K562 (cell line): ENCODE measurements around the gene LGR6. TPM values are rescaled to one million over a fixed set of nuclear protein-coding genes. Genes with fewer than 3 reads are reported as not detected.
A peak's percentile ranks its signal among the peaks of the same experiment; 100 is the strongest.

Experiments
- AFF4 ChIP-seq: sonication (generic); formaldehyde crosslinking; IDR thresholded peaks from 2 replicates; pipeline ENCODE4 v1.8.0; 2023; ENCODE audit warnings: mild to moderate bottlenecking, missing genetic modification reagents
- CHD2 ChIP-seq: IDR thresholded peaks from 2 replicates; pipeline ENCODE4 v1.6.1; 2011; ENCODE audit warnings: low read depth, low read length
- E2F4 ChIP-seq: sonication (generic); formaldehyde crosslinking; IDR thresholded peaks from 2 replicates; pipeline ENCODE4 v1.8.0; 2022; ENCODE audit warnings: mild to moderate bottlenecking, low read depth, missing genetic modification reagents
- KDM5B ChIP-seq: fragments of 200-600 bp; sonication (generic); IDR thresholded peaks from 2 replicates; pipeline ENCODE4 v1.6.1; 2012; ENCODE audit warnings: low read depth, mild to moderate bottlenecking, moderate library complexity, low read length, control low read depth, inconsistent platforms; ENCODE audit not compliant: insufficient replicate concordance
- MEIS2 ChIP-seq: fragments of 450-650 bp; IDR thresholded peaks from 2 replicates; pipeline ENCODE4 v1.6.1; 2014; ENCODE audit warnings: mild to moderate bottlenecking; ENCODE audit not compliant: partially characterized antibody
- NR3C1 ChIP-seq: sonication (generic); formaldehyde crosslinking; IDR thresholded peaks from 2 replicates; pipeline ENCODE4 v1.8.1; 2022; ENCODE audit warnings: missing genetic modification reagents
- POLR2H ChIP-seq: IDR thresholded peaks from 2 replicates; pipeline ENCODE4 v1.6.1; 2016; ENCODE audit warnings: missing genetic modification characterization, low read depth, mild to moderate bottlenecking, control low read depth, missing compliant biosample characterization, moderate library complexity
- SAFB2 ChIP-seq: fragments of 200-400 bp; formaldehyde crosslinking; IDR thresholded peaks from 2 replicates; pipeline ENCODE4 v1.6.1; 2018; ENCODE audit warnings: borderline replicate concordance, low read length, low read depth, moderate library complexity; ENCODE audit not compliant: severe bottlenecking
- SREBF1 ChIP-seq: fragments of 150-350 bp; IDR thresholded peaks from 2 replicates; pipeline ENCODE4 v1.6.1; 2014; ENCODE audit warnings: antibody characterized with exemption, low read depth, low read length, borderline replicate concordance
- ZNF280B ChIP-seq: fragments of 250-450 bp; sonication (Bioruptor Pico); IDR thresholded peaks from 2 replicates; pipeline ENCODE4 v1.5.1; 2021; ENCODE audit warnings: mild to moderate bottlenecking
- ZNF282 ChIP-seq: sonication (generic); formaldehyde crosslinking; IDR thresholded peaks from 2 replicates; pipeline ENCODE4 v1.8.1; 2023; ENCODE audit warnings: missing genetic modification reagents
- ZNF584 ChIP-seq: fragments of 200-800 bp; sonication (Bioruptor generic); IDR thresholded peaks from 2 replicates; pipeline ENCODE4 v1.6.1; 2016; ENCODE audit warnings: low read depth, mild to moderate bottlenecking, missing genetic modification characterization, missing compliant biosample characterization
- polyA plus RNA-seq, 8 experiments: library from polyadenylated mRNA; depleted of rRNA in 4 of 8; stranded (reverse) in 5 of 8; unstranded in 3 of 8; fragments of >200 nt; fragmentation: Nextera tagmentation in 2 of 8; fragmentation: Illumina TruSeq in 1 of 8; extraction: Ambion mirVana in 2 of 8; extraction: Trizol in 1 of 8; gene quantifications; 2 replicates each; pipeline versions ENCODE4 v1.2.1 to v1.2.3, GENCODE V29; 2011 to 2014; ENCODE audit warnings: inconsistent platforms in 1 of 8, missing spikeins in 1 of 8
- total RNA-seq, 7 experiments: library from RNA; depleted of rRNA in 6 of 7; stranded (reverse); fragments of >200 nt in 6 of 7; fragmentation: Illumina TruSeq in 2 of 7; extraction: Trizol in 2 of 7; gene quantifications; 2 replicates each; pipeline versions ENCODE4 v1.2.1 to v1.2.3, GENCODE V29; 2011 to 2021; ENCODE audit warnings: low replicate concordance in 1 of 7

Gene LGR6
- total and polyA plus RNA-seq, 9 of the 15 experiments (the other 6 are each of a cell fraction or from before 2014, with no cell fraction given), result 0.01 to 0.54 (median 0.17) TPM; not detected in 1

GRCh38 chr1:202348509-202349205 lies 155.1 kb downstream of the LGR6 start, which contains the start of gene PPP1R12B (continued):
- peak; percentile 80 for TF ChIP-seq AFF4
- TF ChIP-seq SAFB2, result no peak
- TF ChIP-seq KDM5B, result peak; percentile 86
- TF ChIP-seq ZNF280B (CRISPR knock-in tag), result no peak
- TF ChIP-seq NR3C1 (CRISPR knock-in tag), result no peak
- no peak for TF ChIP-seq ZNF584 (CRISPR knock-in tag)
- no peak for TF ChIP-seq E2F4 (CRISPR knock-in tag)
- TF ChIP-seq CHD2, result peak; percentile 66
- no peak for TF ChIP-seq POLR2H (tag)
- peak; percentile 38; the same call in 1 of the 2 replicates for TF ChIP-seq SREBF1
- TF ChIP-seq ZNF282 (CRISPR knock-in tag), result no peak
- TF ChIP-seq MEIS2, result peak; percentile 81
